Spinal cord (tissue), 10 donors: Measurements from ENCODE around the gene SPRTN. TPM values are rescaled to one million over a fixed set of nuclear protein-coding genes. Genes with fewer than 3 reads are reported as not detected.

ENCODE experiments used
- DNase-seq, 6 donors: peaks; one replicate each; pipeline versions ENCODE4 v3.0.0 to v3.0.0-alpha.2; 2013 to 2015; ENCODE audit warnings: low spot score in 6 of 6, low read depth in 4 of 6
- H3K27ac ChIP-seq: one replicate; pipeline ENCODE4 v1.5.1; 2013; ENCODE audit warnings: low read depth, low read length, control low read depth
- H3K27me3 ChIP-seq: one replicate; pipeline ENCODE4 v1.6.1; 2013; ENCODE audit warnings: low read length; ENCODE audit not compliant: control insufficient read depth, insufficient read depth
- H3K36me3 ChIP-seq: one replicate; pipeline ENCODE4 v1.6.1; 2013; ENCODE audit warnings: low read length; ENCODE audit not compliant: control insufficient read depth, insufficient read depth
- H3K4me1 ChIP-seq: one replicate; pipeline ENCODE4 v1.6.1; 2013; ENCODE audit warnings: low read length; ENCODE audit not compliant: control insufficient read depth, insufficient read depth
- H3K4me3 ChIP-seq: one replicate; pipeline ENCODE4 v1.5.1; 2013; ENCODE audit warnings: low read depth, low read length, control low read depth
- H3K9me3 ChIP-seq: one replicate; pipeline ENCODE4 v1.6.1; 2013; ENCODE audit warnings: low read length; ENCODE audit not compliant: control insufficient read depth, insufficient read depth
- WGBS: methylation state at CpG from one replicate; pipeline ENCODE4 v1.1.5; 2013; ENCODE audit warnings: missing lambda C conversion rate; ENCODE audit not compliant: insufficient coverage; 5-methylcytosine and 5-hydroxymethylcytosine counted together
- polyA plus RNA-seq, 2 donors: library from polyadenylated mRNA; unstranded; fragments of 120-200 nt; gene quantifications; one replicate each; pipeline ENCODE4 v1.2.1, GENCODE V29; 2013; ENCODE audit not compliant: insufficient read length in 2 of 2
- total RNA-seq, 2 donors: library from RNA; depleted of rRNA in 1 of 2; stranded (reverse); fragments of 120-200 nt in 1 of 2; fragments of >200 nt in 1 of 2; gene quantifications; one replicate each; pipeline versions ENCODE4 v1.2.3 to v1.2.4, GENCODE V29; 2013 to 2014
- donor health status: healthy.

SPRTN gene
- total and polyA plus RNA-seq, 4 donors, result 9.8 to 18.0 (median 15.2) TPM

DNA sequence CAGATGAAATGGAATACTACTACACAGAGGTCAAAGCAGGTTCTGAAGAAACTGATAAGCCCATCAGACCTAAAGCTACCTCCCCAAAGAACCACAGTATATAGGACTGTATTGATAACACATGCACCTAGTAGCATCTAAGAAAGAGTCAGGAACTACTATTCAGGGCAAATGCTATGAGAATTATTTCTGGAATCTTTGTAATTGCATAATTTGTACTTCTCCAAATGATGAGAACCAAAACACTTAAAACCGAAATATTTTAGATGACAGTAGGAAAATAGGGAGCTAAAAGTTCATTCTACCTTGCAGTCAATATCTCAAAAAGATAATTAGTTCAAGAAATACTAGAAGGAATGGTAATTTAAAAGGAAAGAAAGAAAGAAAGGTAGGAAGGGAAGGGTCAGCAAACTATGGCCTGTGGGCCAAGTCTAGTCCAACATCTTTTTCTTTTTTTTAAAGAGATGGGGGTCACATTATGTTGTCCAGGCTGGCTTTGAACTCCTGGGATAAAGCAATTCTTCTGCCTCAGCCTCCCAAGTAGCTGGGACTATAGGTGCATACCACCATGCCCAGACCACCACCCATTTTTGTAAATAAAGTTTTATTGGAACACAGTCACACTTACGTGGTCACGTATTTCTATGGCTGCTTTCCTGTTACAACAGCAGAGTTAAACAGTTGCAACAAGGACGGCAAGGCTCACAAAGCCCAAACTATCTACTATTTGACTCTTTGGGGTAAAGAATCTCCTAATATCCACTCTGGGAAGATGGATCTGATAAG lies 60.0 kb downstream of the SPRTN start:
- H3K27me3 ChIP-seq, result no peaks in the 10 kb centered on the region
- DNase-seq, result no peak
- peaks cover 5% of the 10 kb centered on the region for H3K4me1 ChIP-seq
- no peak overlapping the region for H3K27ac ChIP-seq
- no peaks in the 10 kb centered on the region for H3K36me3 ChIP-seq
- no peak overlapping the region for H3K4me3 ChIP-seq
- H3K9me3 ChIP-seq, result no peaks in the 10 kb centered on the region
- WGBS, result no CpG with 5 or more reads among the region's 4 CpGs

DNA sequence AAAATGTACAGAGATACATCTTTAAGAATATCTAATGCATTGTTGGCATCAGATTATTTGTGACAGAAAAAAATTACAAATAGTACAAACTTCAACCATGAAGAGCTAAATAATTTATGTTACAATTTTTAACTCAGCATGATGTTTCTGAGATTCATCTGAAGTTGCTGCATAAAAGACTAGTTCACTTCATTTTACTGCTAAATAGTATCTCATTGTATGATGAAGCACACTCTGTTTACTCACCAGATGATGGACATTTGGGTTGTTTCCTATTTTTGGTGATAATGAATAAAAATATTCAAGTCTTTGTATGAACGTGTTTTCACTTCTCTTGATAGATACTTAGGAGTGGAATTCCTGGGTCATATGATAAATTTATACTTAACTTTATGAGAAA lies 63.4 kb downstream of the SPRTN start:
- Histone ChIP-seq H3K27me3 (no peaks in the 10 kb centered on the region), H3K36me3 (no peaks in the 10 kb centered on the region), H3K4me1 (peaks cover under 1% of the 10 kb centered on the region), H3K4me3 (no peak overlapping the region), H3K9me3 (no peaks in the 10 kb centered on the region), H3K27ac (no peak overlapping the region)
- WGBS, result no CpG with 5 or more reads among the region's 1 CpG
- DNase-seq, result no peak

DNA sequence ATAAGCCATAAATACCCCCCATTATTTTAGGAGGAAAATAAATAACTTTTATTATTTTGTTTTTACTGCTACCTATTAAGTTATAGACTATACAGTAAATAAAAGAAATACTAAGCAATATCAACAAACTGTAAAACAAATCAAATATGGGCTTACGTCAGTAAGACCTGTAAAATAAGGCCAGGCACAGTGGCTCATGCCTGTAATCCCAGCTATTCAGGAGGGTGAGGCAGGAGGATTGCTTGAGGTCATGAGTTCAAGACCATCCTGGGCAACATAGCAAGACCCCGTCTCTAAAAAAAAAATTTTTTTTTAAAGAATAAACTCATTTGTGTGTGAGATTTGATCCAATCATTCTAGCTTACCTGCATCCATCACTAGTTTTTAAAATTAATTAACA lies 66.2 kb downstream of the SPRTN start:
- DNase-seq, result no peak
- no peak overlapping the region for H3K27ac ChIP-seq
- H3K4me1 ChIP-seq, result no peaks in the 10 kb centered on the region
- no peaks in the 10 kb centered on the region for H3K9me3 ChIP-seq
- no peaks in the 10 kb centered on the region for H3K36me3 ChIP-seq
- H3K4me3 ChIP-seq, result no peak overlapping the region
- no peaks in the 10 kb centered on the region for H3K27me3 ChIP-seq
- no CpG with 5 or more reads among the region's 2 CpGs for WGBS

Other genes starting within 250 kb of the SPRTN start
- 10 to 100 TPM in 1 of 2 donors, 1 to 10 TPM in 1; 5.2 to 13.8 TPM for gene TRIM67, start 176.2 kb upstream of the SPRTN start, total RNA-seq
- 10 to 100 TPM; 33.9 to 37.2 TPM for gene TRIM67, start 176.2 kb upstream of the SPRTN start, polyA plus RNA-seq
- gene GNPAT, start 97.1 kb upstream of the SPRTN start, total RNA-seq, result 10 to 100 TPM; 51.4 to 66.4 TPM
- 10 to 100 TPM; 62.1 to 64.2 TPM for gene GNPAT, start 97.1 kb upstream of the SPRTN start, polyA plus RNA-seq
- 10 to 100 TPM; 13.3 to 26.9 TPM for gene EXOC8, start 441 bp upstream of the SPRTN start, total RNA-seq
- gene EXOC8, start 441 bp upstream of the SPRTN start, polyA plus RNA-seq, result 10 to 100 TPM; 11.5 to 14.5 TPM
- 10 to 100 TPM; 63.1 to 84.7 TPM for gene EGLN1, start 84.0 kb downstream of the SPRTN start, total RNA-seq
- 10 to 100 TPM; 49.7 to 68.1 TPM for gene EGLN1, start 84.0 kb downstream of the SPRTN start, polyA plus RNA-seq
- gene TSNAX, start 190.4 kb downstream of the SPRTN start, total RNA-seq, result 10 to 100 TPM; 43.6 to 55.6 TPM
- gene TSNAX, start 190.4 kb downstream of the SPRTN start, polyA plus RNA-seq, result 10 to 100 TPM; 32.5 to 37.7 TPM